Measurements from ENCODE around the gene FCHO2. TPM values are rescaled to one million over a fixed set of nuclear protein-coding genes. Genes with fewer than 3 reads are reported as not detected.

Gene FCHO2
- total RNA-seq, 2 donors from 2014 or later = 34.4 to 38.2 TPM

DNA sequence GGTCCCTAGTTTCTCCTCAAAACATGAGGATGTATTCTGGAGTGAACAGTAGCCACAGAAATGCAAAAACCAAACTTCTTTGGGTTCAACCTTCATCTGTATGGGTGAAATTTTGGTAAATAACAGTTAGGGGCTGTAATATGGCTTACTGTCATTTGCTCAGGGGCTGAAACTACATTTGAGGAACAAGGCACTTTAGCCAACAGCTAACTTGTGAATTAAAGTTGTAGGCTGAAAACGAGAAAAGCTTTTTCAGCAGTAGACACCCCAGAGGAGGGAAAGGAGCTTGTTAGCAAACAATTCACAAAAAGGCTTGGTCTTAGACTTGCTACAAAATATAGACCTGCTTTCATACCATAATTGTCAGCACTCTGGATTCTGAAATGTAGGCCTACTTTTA lies 171.1 kb downstream of the FCHO2 start:
- Histone ChIP-seq H3K4me1 (ENCODE audit: control insufficient read depth in 1 of 2, low read depth in 2 of 2) (no peaks in the 10 kb centered on the region), H3K27me3 (replicated peaks; ENCODE audit: insufficient read depth) (no peaks in the 10 kb centered on the region), H3K4me3 (no peak overlapping the region), H3K27ac (no peak overlapping the region), H3K9me3 (no peaks in the 10 kb centered on the region), H3K36me3 (no peaks in the 10 kb centered on the region)
- TF ChIP-seq, protein P1, sequence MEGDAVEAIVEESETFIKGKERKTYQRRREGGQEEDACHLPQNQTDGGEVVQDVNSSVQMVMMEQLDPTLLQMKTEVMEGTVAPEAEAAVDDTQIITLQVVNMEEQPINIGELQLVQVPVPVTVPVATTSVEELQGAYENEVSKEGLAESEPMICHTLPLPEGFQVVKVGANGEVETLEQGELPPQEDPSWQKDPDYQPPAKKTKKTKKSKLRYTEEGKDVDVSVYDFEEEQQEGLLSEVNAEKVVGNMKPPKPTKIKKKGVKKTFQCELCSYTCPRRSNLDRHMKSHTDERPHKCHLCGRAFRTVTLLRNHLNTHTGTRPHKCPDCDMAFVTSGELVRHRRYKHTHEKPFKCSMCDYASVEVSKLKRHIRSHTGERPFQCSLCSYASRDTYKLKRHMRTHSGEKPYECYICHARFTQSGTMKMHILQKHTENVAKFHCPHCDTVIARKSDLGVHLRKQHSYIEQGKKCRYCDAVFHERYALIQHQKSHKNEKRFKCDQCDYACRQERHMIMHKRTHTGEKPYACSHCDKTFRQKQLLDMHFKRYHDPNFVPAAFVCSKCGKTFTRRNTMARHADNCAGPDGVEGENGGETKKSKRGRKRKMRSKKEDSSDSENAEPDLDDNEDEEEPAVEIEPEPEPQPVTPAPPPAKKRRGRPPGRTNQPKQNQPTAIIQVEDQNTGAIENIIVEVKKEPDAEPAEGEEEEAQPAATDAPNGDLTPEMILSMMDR (IDR thresholded peaks at IDR 0.05) = no peak
- DNase-seq (ENCODE audit: low spot score) (no peak), ATAC-seq (ENCODE audit: insufficient number of reproducible peaks, low FRiP score, low read depth) (no peak)

DNA sequence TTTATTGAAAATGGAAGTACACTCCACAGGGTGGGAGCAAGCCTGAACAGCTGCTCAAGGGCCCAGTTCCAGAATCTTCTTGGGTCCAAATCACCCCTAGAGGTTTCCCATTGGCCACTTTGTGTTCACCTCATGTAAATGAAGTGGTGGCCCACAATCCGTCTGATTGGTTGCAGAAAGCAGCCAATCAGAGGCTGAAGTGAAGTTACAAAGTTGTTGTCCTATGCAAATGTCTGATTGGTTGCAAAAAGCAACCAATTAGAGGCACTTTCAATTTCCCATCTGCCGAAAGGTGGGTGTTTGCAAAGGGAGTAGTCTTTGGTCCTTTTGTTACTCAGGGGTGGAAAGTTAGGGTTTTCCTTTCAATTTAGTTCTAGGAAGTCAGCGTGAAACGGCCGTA lies 173.3 kb downstream of the FCHO2 start:
- Histone ChIP-seq H3K27me3 (replicated peaks; ENCODE audit: insufficient read depth) (no peaks in the 10 kb centered on the region), H3K9me3 (no peaks in the 10 kb centered on the region), H3K4me3 (no peak overlapping the region), H3K36me3 (no peaks in the 10 kb centered on the region), H3K27ac (no peak overlapping the region), H3K4me1 (ENCODE audit: control insufficient read depth in 1 of 2, low read depth in 2 of 2) (no peaks in the 10 kb centered on the region)
- ATAC-seq (ENCODE audit: insufficient number of reproducible peaks, low FRiP score, low read depth) (no peak), DNase-seq (ENCODE audit: low spot score) (no peak)
- TF ChIP-seq, protein P1 (IDR thresholded peaks at IDR 0.05) = no peak

DNA sequence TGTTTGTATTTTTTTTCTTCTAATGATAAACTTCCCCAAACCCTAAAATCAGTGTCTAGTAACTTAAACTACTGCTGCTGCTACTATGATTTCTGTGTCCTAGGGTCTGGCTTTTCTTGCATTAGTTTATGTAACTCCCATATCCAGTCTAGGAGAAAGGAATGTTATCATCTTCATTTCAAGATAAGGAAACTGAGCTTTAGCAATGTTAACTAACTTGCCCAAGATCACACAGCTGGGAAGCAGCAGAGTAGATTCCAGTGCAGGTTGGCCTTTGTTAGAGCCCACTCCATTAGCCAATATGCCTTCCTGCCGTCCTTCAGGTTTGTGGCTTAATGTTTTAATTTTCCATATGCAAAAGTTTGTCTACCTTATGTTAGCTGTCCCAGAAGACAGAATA lies 175.0 kb downstream of the FCHO2 start:
- H3K36me3 ChIP-seq = no peaks in the 10 kb centered on the region
- H3K27me3 ChIP-seq (replicated peaks; ENCODE audit: insufficient read depth) = no peaks in the 10 kb centered on the region
- H3K27ac ChIP-seq = no peak overlapping the region
- DNase-seq (ENCODE audit: low spot score) (no peak), ATAC-seq (ENCODE audit: insufficient number of reproducible peaks, low FRiP score, low read depth) (no peak)
- no peak overlapping the region for H3K4me3 ChIP-seq
- no peaks in the 10 kb centered on the region for H3K9me3 ChIP-seq
- TF ChIP-seq, protein P1 (IDR thresholded peaks at IDR 0.05) = no peak
- H3K4me1 ChIP-seq (ENCODE audit: control insufficient read depth in 1 of 2, low read depth in 2 of 2) = no peaks in the 10 kb centered on the region

DNA sequence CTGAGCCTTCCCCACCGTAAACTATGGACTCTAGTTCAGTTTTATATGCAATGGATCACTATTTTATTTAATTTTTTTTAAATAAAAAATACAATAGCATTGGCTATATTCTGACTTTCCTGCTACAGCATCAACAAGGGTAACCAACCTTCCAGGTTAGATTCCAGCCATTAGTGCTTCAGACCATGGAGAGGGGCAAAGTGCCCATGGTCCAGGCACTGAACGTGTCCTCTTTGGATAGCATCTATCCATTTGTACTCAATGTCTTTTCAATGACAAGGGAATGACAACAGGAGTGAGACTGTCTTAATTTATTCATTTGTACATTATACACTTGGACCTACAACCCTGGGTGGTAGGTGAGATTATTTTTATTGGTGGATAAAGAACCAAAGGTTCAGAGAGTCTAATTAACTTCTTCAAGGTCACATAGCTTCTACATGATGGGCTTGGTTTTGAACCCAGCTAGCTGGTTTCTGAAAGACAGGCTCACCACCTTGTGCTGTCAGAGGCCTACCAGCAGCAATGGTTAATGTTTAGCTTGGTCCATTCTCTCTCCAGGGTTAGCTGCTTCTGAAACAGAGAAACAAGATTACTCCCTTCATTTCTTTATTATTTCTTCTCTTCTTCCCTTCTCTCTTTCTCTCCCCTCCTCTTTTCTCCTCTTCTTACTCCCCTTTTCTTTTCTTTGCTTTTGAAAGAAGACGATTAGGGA lies 176.0 kb downstream of the FCHO2 start:
- no peak for ATAC-seq (ENCODE audit: insufficient number of reproducible peaks, low FRiP score, low read depth)
- TF ChIP-seq, protein P1 (IDR thresholded peaks at IDR 0.05) = no peak

DNA sequence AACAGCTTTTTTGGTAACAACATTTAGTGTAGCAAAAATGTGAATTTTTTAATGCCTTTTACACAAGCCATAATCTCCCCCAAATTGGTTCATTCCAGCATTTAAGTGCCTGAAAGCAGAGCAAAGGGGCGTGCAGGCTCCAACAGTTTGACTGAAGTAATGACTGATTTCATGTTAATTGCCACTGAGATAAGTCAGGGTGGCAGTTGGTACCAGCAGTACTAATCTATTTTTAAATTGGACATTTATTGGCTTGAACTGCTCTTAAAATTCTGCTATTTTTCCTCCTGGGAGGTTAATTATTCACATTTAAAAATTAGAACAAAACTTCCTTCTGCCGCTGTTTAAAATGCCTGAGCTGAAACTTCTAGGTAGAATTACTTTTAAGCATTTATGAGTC lies 176.9 kb downstream of the FCHO2 start:
- TF ChIP-seq, protein P1 (IDR thresholded peaks at IDR 0.05) = no peak
- no peaks in the 10 kb centered on the region for H3K27me3 ChIP-seq (replicated peaks; ENCODE audit: insufficient read depth)
- H3K4me3 ChIP-seq = no peak overlapping the region
- H3K36me3 ChIP-seq = no peaks in the 10 kb centered on the region
- no peaks in the 10 kb centered on the region for H3K4me1 ChIP-seq (ENCODE audit: control insufficient read depth in 1 of 2, low read depth in 2 of 2)
- H3K9me3 ChIP-seq = no peaks in the 10 kb centered on the region
- no peak for DNase-seq (ENCODE audit: low spot score)
- H3K27ac ChIP-seq = no peak overlapping the region
- ATAC-seq (ENCODE audit: insufficient number of reproducible peaks, low FRiP score, low read depth) = no peak

More for the DNA sequence above, 176.0 kb downstream of the FCHO2 start:
- no peaks in the 10 kb centered on the region for H3K36me3 ChIP-seq
- H3K27me3 ChIP-seq (replicated peaks; ENCODE audit: insufficient read depth) = no peaks in the 10 kb centered on the region
- H3K9me3 ChIP-seq = no peaks in the 10 kb centered on the region
- no peak overlapping the region for H3K27ac ChIP-seq
- no peak for DNase-seq (ENCODE audit: low spot score)
- H3K4me3 ChIP-seq = no peak overlapping the region
- no peaks in the 10 kb centered on the region for H3K4me1 ChIP-seq (ENCODE audit: control insufficient read depth in 1 of 2, low read depth in 2 of 2)

Data from thoracic aorta (tissue), 2 donors.